ENCODE measurements around the gene SORCS2. TPM values are rescaled to one million over a fixed set of nuclear protein-coding genes. Genes with fewer than 3 reads are reported as not detected.

Gene SORCS2
- total RNA-seq, 1 donor from 2014 or later = 10.9 TPM

GRCh38 chr4:7714176-7714575, 521.8 kb downstream of the SORCS2 start:
- H3K27ac Mint-ChIP-seq (ENCODE audit: unreplicated experiment) = no peak overlapping the region
- peaks cover 41% of the 10 kb centered on the region for H3K27me3 Mint-ChIP-seq (ENCODE audit: low read depth)
- DNase-seq (ENCODE audit: low spot score) = no peak
- H3K4me1 Mint-ChIP-seq (ENCODE audit: low read depth) = no peaks in the 10 kb centered on the region
- TF ChIP-seq CTCF (IDR thresholded peaks at IDR 0.05) = no peak
- H3K9me3 Mint-ChIP-seq (ENCODE audit: low read depth) = no peaks in the 10 kb centered on the region
- no peak overlapping the region for H3K4me3 Mint-ChIP-seq (ENCODE audit: unreplicated experiment)
- peaks cover 13% of the 10 kb centered on the region for H3K36me3 Mint-ChIP-seq (ENCODE audit: low read depth)

GRCh38 chr4:7714738-7715137, 522.4 kb downstream of the SORCS2 start:
- no peak for DNase-seq (ENCODE audit: low spot score)
- peaks cover 13% of the 10 kb centered on the region for H3K36me3 Mint-ChIP-seq (ENCODE audit: low read depth)
- H3K9me3 Mint-ChIP-seq (ENCODE audit: low read depth) = no peaks in the 10 kb centered on the region
- H3K4me3 Mint-ChIP-seq (ENCODE audit: unreplicated experiment) = no peak overlapping the region
- H3K27me3 Mint-ChIP-seq (ENCODE audit: low read depth) = peaks cover 40% of the 10 kb centered on the region
- TF ChIP-seq CTCF (IDR thresholded peaks at IDR 0.05) = no peak
- H3K27ac Mint-ChIP-seq (ENCODE audit: unreplicated experiment) = no peak overlapping the region
- no peaks in the 10 kb centered on the region for H3K4me1 Mint-ChIP-seq (ENCODE audit: low read depth)

- Mint-ChIP-seq H3K4me3 (ENCODE audit: unreplicated experiment) (no peak overlapping the region), H3K9me3 (ENCODE audit: low read depth) (no peaks in the 10 kb centered on the region), H3K27ac (ENCODE audit: unreplicated experiment) (no peak overlapping the region), H3K27me3 (ENCODE audit: low read depth) (peaks cover 46% of the 10 kb centered on the region), H3K4me1 (ENCODE audit: low read depth) (no peaks in the 10 kb centered on the region), H3K36me3 (ENCODE audit: low read depth) (peaks cover 13% of the 10 kb centered on the region)
- no peak for TF ChIP-seq CTCF (IDR thresholded peaks at IDR 0.05)
- no peak for DNase-seq (ENCODE audit: low spot score)
Observed at GRCh38 chr4:7715271-7716009, 523.1 kb downstream of the SORCS2 start.

- DNase-seq (ENCODE audit: low spot score) = no peak
- H3K9me3 Mint-ChIP-seq (ENCODE audit: low read depth) = no peaks in the 10 kb centered on the region
- no peaks in the 10 kb centered on the region for H3K4me1 Mint-ChIP-seq (ENCODE audit: low read depth)
- peaks cover 13% of the 10 kb centered on the region for H3K36me3 Mint-ChIP-seq (ENCODE audit: low read depth)
- H3K27ac Mint-ChIP-seq (ENCODE audit: unreplicated experiment) = no peak overlapping the region
- peaks cover 49% of the 10 kb centered on the region for H3K27me3 Mint-ChIP-seq (ENCODE audit: low read depth)
- TF ChIP-seq CTCF (IDR thresholded peaks at IDR 0.05) = no peak
- no peak overlapping the region for H3K4me3 Mint-ChIP-seq (ENCODE audit: unreplicated experiment)
Observed at GRCh38 chr4:7716010-7716721, 523.8 kb downstream of the SORCS2 start.

- no peak overlapping the region for H3K4me3 Mint-ChIP-seq (ENCODE audit: unreplicated experiment)
- no peaks in the 10 kb centered on the region for H3K9me3 Mint-ChIP-seq (ENCODE audit: low read depth)
- no peak for TF ChIP-seq CTCF (IDR thresholded peaks at IDR 0.05)
- peaks cover 50% of the 10 kb centered on the region for H3K27me3 Mint-ChIP-seq (ENCODE audit: low read depth)
- DNase-seq (ENCODE audit: low spot score) = no peak
- no peak overlapping the region for H3K27ac Mint-ChIP-seq (ENCODE audit: unreplicated experiment)
- H3K4me1 Mint-ChIP-seq (ENCODE audit: low read depth) = no peaks in the 10 kb centered on the region
- H3K36me3 Mint-ChIP-seq (ENCODE audit: low read depth) = peaks cover 11% of the 10 kb centered on the region
Observed at GRCh38 chr4:7717161-7717560, 524.8 kb downstream of the SORCS2 start.

Measured in chondrocyte (in vitro differentiated cells).